Skeletal muscle cell (primary cell): ENCODE measurements around the gene SYNRG.

Experiments used
- DNase-seq: peaks from one replicate; pipeline ENCODE4 v3.0.0-alpha.2; 2010; ENCODE audit warnings: low read depth
- H3K4me3 ChIP-seq: 2 replicates; pipeline ENCODE4 v1.5.1; 2011; ENCODE audit warnings: low read depth, mild to moderate bottlenecking, control low read depth, low read length, moderate library complexity

SYNRG gene

GRCh38 chr17:37605813-37606505 lies 3.3 kb downstream of the SYNRG start:
- DNase-seq = no peak
- no peak overlapping the region for H3K4me3 ChIP-seq

- DNase-seq = no peak
- no peak overlapping the region for H3K4me3 ChIP-seq
These were observed 4.1 kb downstream of the SYNRG start for GRCh38 chr17:37605081-37605480.

- DNase-seq = no peak
- H3K4me3 ChIP-seq = no peak overlapping the region
These were observed 4.7 kb downstream of the SYNRG start for GRCh38 chr17:37604556-37604955.

- no peak for DNase-seq
These were observed 11.1 kb downstream of the SYNRG start for GRCh38 chr17:37598145-37598544.

GRCh38 chr17:37592291-37592690 lies 16.9 kb downstream of the SYNRG start:
- no peak overlapping the region for H3K4me3 ChIP-seq
- DNase-seq = no peak

More at GRCh38 chr17:37598145-37598544, 11.1 kb downstream of the SYNRG start:
- no peak overlapping the region for H3K4me3 ChIP-seq

- DNase-seq = no peak
- H3K4me3 ChIP-seq = no peak overlapping the region
These were observed 24.2 kb downstream of the SYNRG start for GRCh38 chr17:37585066-37585465.

- DNase-seq = peak; percentile 5
- H3K4me3 ChIP-seq = no peak overlapping the region
These were observed 32.9 kb downstream of the SYNRG start for GRCh38 chr17:37576281-37576680.

GRCh38 chr17:37574427-37574826 lies 34.8 kb downstream of the SYNRG start:
- DNase-seq = no peak
- H3K4me3 ChIP-seq = no peak overlapping the region

- no peak for DNase-seq
- H3K4me3 ChIP-seq = no peak overlapping the region
These were observed 37.5 kb downstream of the SYNRG start for GRCh38 chr17:37571674-37572073.

- H3K4me3 ChIP-seq = no peak overlapping the region
- DNase-seq = peak; percentile 10
These were observed 38.6 kb downstream of the SYNRG start for GRCh38 chr17:37570527-37571093.

GRCh38 chr17:37568350-37569053 lies 40.7 kb downstream of the SYNRG start:
- no peak for DNase-seq
- H3K4me3 ChIP-seq = no peak overlapping the region

GRCh38 chr17:37567538-37567937 lies 41.7 kb downstream of the SYNRG start:
- H3K4me3 ChIP-seq = no peak overlapping the region
- no peak for DNase-seq

- no peak for DNase-seq
- H3K4me3 ChIP-seq = no peak overlapping the region
These were observed 42.1 kb downstream of the SYNRG start for GRCh38 chr17:37567137-37567536.

- no peak overlapping the region for H3K4me3 ChIP-seq
- DNase-seq = no peak
These were observed 45.0 kb downstream of the SYNRG start for GRCh38 chr17:37564252-37564651.

GRCh38 chr17:37562016-37562745 lies 47.0 kb downstream of the SYNRG start:
- no peak for DNase-seq
- no peak overlapping the region for H3K4me3 ChIP-seq

- no peak for DNase-seq
- no peak overlapping the region for H3K4me3 ChIP-seq
These were observed 50.9 kb downstream of the SYNRG start for GRCh38 chr17:37558299-37558698.

GRCh38 chr17:37557482-37557881 lies 51.7 kb downstream of the SYNRG start:
- no peak overlapping the region for H3K4me3 ChIP-seq
- DNase-seq = no peak

- DNase-seq = no peak
- no peak overlapping the region for H3K4me3 ChIP-seq
These were observed 53.8 kb downstream of the SYNRG start for GRCh38 chr17:37555386-37555785.

GRCh38 chr17:37553401-37553966 lies 55.7 kb downstream of the SYNRG start:
- no peak for DNase-seq
- no peak overlapping the region for H3K4me3 ChIP-seq

- H3K4me3 ChIP-seq = no peak overlapping the region
- no peak for DNase-seq
These were observed 57.4 kb downstream of the SYNRG start for GRCh38 chr17:37551788-37552187.
